Left colon (tissue), 2 donors: ENCODE results near the gene PRPF40A. TPM values are rescaled to one million over a fixed set of nuclear protein-coding genes. Genes with fewer than 3 reads are reported as not detected.

Experiments
- ATAC-seq: fragments of 200-7000 bp; cut with Tn5 transposase; one replicate; pipeline ENCODE4 v1.9.1; 2020; ENCODE audit warnings: mild to moderate bottlenecking, moderate library complexity
- DNase-seq, 2 donors: peaks; one replicate each; pipeline ENCODE4 v3.0.0-alpha.2; 2020
- intact Hi-C, 2 donors: fragments of 100-400 bp; cut with DNase I in 1 of 2; cut with micrococcal nuclease in 1 of 2; formaldehyde crosslinking; loops; one replicate each; pipeline versions ENCODE4 v1.11.2 to v1.14.0; 2022; cut with DNase I, micrococcal nuclease
- total RNA-seq, 2 donors: library from RNA; stranded (reverse); fragmentation: NEBNext Ultra II Directional; extraction: Animal tissue kit (Norgen Biotek cat#: 25700); gene quantifications; one replicate each; pipeline ENCODE4 v1.2.1, GENCODE V29; 2021
- donor health status: DM: no; HTN: no; CAD: no.
- donor health status: DM: yes; HTN: yes; CAD: no.

Gene PRPF40A
- total RNA-seq, 2 donors from 2014 or later = 85.4 to 88.9 TPM

GRCh38 chr2:152606081-152606480 is 111.2 kb downstream of the PRPF40A start:
- no peak for ATAC-seq
- intact Hi-C loops = no loop called here
- no peak for DNase-seq

GRCh38 chr2:152603166-152603565 is 114.1 kb downstream of the PRPF40A start:
- intact Hi-C loops = no loop called here
- ATAC-seq = no peak
- DNase-seq = no peak

- DNase-seq (no peak), ATAC-seq (no peak)
- intact Hi-C loops = no loop called here
Observed at GRCh38 chr2:152602750-152603149, 114.5 kb downstream of the PRPF40A start.

Other genes starting within 250 kb of the PRPF40A start
- gene ARL6IP6, start 1.2 kb upstream of the PRPF40A start, total RNA-seq = 10 to 100 TPM; 16.0 to 16.5 TPM